Thyroid gland (tissue), 4 donors: ENCODE data around the gene HLA-A.

Experiments used
- CTCF ChIP-seq, 6 experiments: fragments of 200-600 bp in 3 of 6; fragments of 450-650 bp in 3 of 6; sonication (generic) in 3 of 6; IDR thresholded peaks; one replicate each; pipeline ENCODE4 v1.5.1; 2016 to 2019; ENCODE audit warnings: antibody characterized with exemption in 6 of 6, mild to moderate bottlenecking in 2 of 6, inconsistent platforms in 1 of 6, moderate library complexity in 1 of 6
- POLR2A ChIP-seq, 2 donors: fragments of 450-650 bp; IDR thresholded peaks; one replicate each; pipeline ENCODE4 v1.6.1; 2017; ENCODE audit warnings: antibody characterized with exemption in 2 of 2, mild to moderate bottlenecking in 2 of 2, moderate library complexity in 1 of 2

- TF ChIP-seq CTCF (IDR thresholded peaks at IDR 0.05) (no peak), POLR2A (IDR thresholded peaks at IDR 0.05) (no peak)
Observed at GRCh38 chr6:29947077-29947980, 5.0 kb downstream of the HLA-A start.
